Breast epithelium (tissue), 4 donors: ENCODE measurements around the gene SPTB. TPM values are rescaled to one million over a fixed set of nuclear protein-coding genes. Genes with fewer than 3 reads are reported as not detected.

Experiments used
- DNase-seq, 2 donors: peaks; one replicate each; pipeline ENCODE4 v3.0.0-alpha.2; 2019; ENCODE audit warnings: low spot score in 2 of 2
- H3K27ac ChIP-seq, 2 donors: fragments of 200-600 bp; sonication (generic) in 1 of 2; one replicate each; pipeline ENCODE4 v1.5.1; 2016 to 2019; ENCODE audit warnings: mild to moderate bottlenecking in 1 of 2
- H3K27me3 ChIP-seq, 2 donors: fragments of 200-600 bp; sonication (generic) in 1 of 2; one replicate each; pipeline versions ENCODE4 v1.5.1 to v1.6.0; 2017 to 2019; ENCODE audit warnings: control low read depth in 1 of 2, mild to moderate bottlenecking in 1 of 2
- H3K36me3 ChIP-seq: fragments of 200-600 bp; one replicate; pipeline ENCODE4 v1.5.1; 2019
- H3K4me1 ChIP-seq, 2 donors: fragments of 200-600 bp; sonication (generic); one replicate each; pipeline ENCODE4 v1.5.1; 2016 to 2019; ENCODE audit warnings: control low read depth in 1 of 2
- H3K4me3 ChIP-seq, 3 donors: fragments of 200-600 bp; sonication (generic); 1 replicate in 2 of 3; 2 replicates in 1 of 3; pipeline ENCODE4 v1.5.1; 2016 to 2019; ENCODE audit warnings: mild to moderate bottlenecking in 3 of 3, moderate library complexity in 2 of 3
- H3K9me3 ChIP-seq, 2 donors: fragments of 200-600 bp; sonication (generic) in 1 of 2; one replicate each; pipeline ENCODE4 v1.5.1; 2016 to 2019; ENCODE audit warnings: control low read depth in 1 of 2
- CTCF ChIP-seq, 3 donors: fragments of 450-650 bp; IDR thresholded peaks; one replicate each; pipeline ENCODE4 v1.5.1; 2016 to 2017; ENCODE audit warnings: antibody characterized with exemption in 3 of 3, mild to moderate bottlenecking in 3 of 3, moderate library complexity in 3 of 3
- POLR2A ChIP-seq: fragments of 450-650 bp; IDR thresholded peaks from one replicate; pipeline ENCODE4 v1.6.1; 2016; ENCODE audit warnings: antibody characterized with exemption, mild to moderate bottlenecking, moderate library complexity
- POLR2AphosphoS5 ChIP-seq, 3 donors: sonication (generic); formaldehyde crosslinking; IDR thresholded peaks; one replicate each; pipeline ENCODE4 v1.6.1; 2017; ENCODE audit warnings: antibody characterized with exemption in 3 of 3
- intact Hi-C: fragments of 100-400 bp; cut with DNase I; formaldehyde crosslinking; loops from one replicate; pipeline ENCODE4 v1.15.1; 2023; ENCODE audit warnings: low total_unique reads
- total RNA-seq, 3 donors: library from RNA; depleted of rRNA; stranded (reverse); fragments of >200 nt; gene quantifications; one replicate each; pipeline ENCODE4 v1.1.0, GENCODE V29; 2016

The SPTB gene
- total RNA-seq, 3 donors from 2014 or later: 0.88 to 2.6 (median 2.1) TPM

GRCh38 chr14:64725879-64726584 lies 153.7 kb downstream of the SPTB start:
- no peak for DNase-seq
- H3K27ac ChIP-seq: peak overlapping the region; percentile 13 to 40
- intact Hi-C loops: no loop called here

GRCh38 chr14:64725261-64725815 lies 154.4 kb downstream of the SPTB start:
- H3K27ac ChIP-seq: peak overlapping the region in 1 of 2 donors; percentile 40
- peaks cover 0 to 14% of the 10 kb centered on the region in 2 donors for H3K4me1 ChIP-seq
- intact Hi-C loops: no loop called here

More at GRCh38 chr14:64725879-64726584, 153.7 kb downstream of the SPTB start:
- Histone ChIP-seq H3K27me3 (no peaks in the 10 kb centered on the region), H3K4me3 (no peak overlapping the region), H3K9me3 (no peaks in the 10 kb centered on the region), H3K4me1 (peaks cover 0 to 7% of the 10 kb centered on the region in 2 donors), H3K36me3 (no peaks in the 10 kb centered on the region)
- TF ChIP-seq CTCF (IDR thresholded peaks at IDR 0.05) (no peak), POLR2A (no peak), POLR2AphosphoS5 (IDR thresholded peaks at IDR 0.05) (no peak)

GRCh38 chr14:64724578-64724930 lies 155.2 kb downstream of the SPTB start:
- intact Hi-C loops: no loop called here
- H3K4me3 ChIP-seq: no peak overlapping the region
- no peaks in the 10 kb centered on the region for H3K36me3 ChIP-seq
- H3K27me3 ChIP-seq: no peaks in the 10 kb centered on the region
- no peak for TF ChIP-seq CTCF (IDR thresholded peaks at IDR 0.05)
- no peak for TF ChIP-seq POLR2A
- TF ChIP-seq POLR2AphosphoS5 (IDR thresholded peaks at IDR 0.05): no peak
- no peak for DNase-seq
- H3K4me1 ChIP-seq: peaks cover 0 to 14% of the 10 kb centered on the region in 2 donors
- no peaks in the 10 kb centered on the region for H3K9me3 ChIP-seq
- H3K27ac ChIP-seq: peak overlapping the region in 1 of 2 donors; percentile 40

More at GRCh38 chr14:64725261-64725815, 154.4 kb downstream of the SPTB start:
- no peaks in the 10 kb centered on the region for H3K27me3 ChIP-seq
- no peak for DNase-seq
- TF ChIP-seq POLR2AphosphoS5 (IDR thresholded peaks at IDR 0.05) (no peak), POLR2A (no peak), CTCF (IDR thresholded peaks at IDR 0.05) (no peak)
- H3K9me3 ChIP-seq: no peaks in the 10 kb centered on the region
- no peaks in the 10 kb centered on the region for H3K36me3 ChIP-seq
- H3K4me3 ChIP-seq: no peak overlapping the region

GRCh38 chr14:64723691-64724577 lies 155.8 kb downstream of the SPTB start:
- H3K9me3 ChIP-seq: no peaks in the 10 kb centered on the region
- DNase-seq: no peak
- no peak overlapping the region for H3K4me3 ChIP-seq
- no peaks in the 10 kb centered on the region for H3K27me3 ChIP-seq
- peak overlapping the region in 1 of 2 donors; percentile 40 for H3K27ac ChIP-seq
- peaks cover 0 to 14% of the 10 kb centered on the region in 2 donors for H3K4me1 ChIP-seq
- intact Hi-C loops: no loop called here
- no peaks in the 10 kb centered on the region for H3K36me3 ChIP-seq
- TF ChIP-seq POLR2AphosphoS5 (IDR thresholded peaks at IDR 0.05) (no peak), POLR2A (no peak)

- H3K4me1 ChIP-seq: peaks cover 0 to 20% of the 10 kb centered on the region in 2 donors
- H3K4me3 ChIP-seq: no peak overlapping the region
- DNase-seq: no peak
- intact Hi-C loops: no loop called here
- H3K9me3 ChIP-seq: no peaks in the 10 kb centered on the region
- H3K36me3 ChIP-seq: no peaks in the 10 kb centered on the region
- TF ChIP-seq POLR2A: no peak
- no peak for TF ChIP-seq CTCF (IDR thresholded peaks at IDR 0.05)
- TF ChIP-seq POLR2AphosphoS5 (IDR thresholded peaks at IDR 0.05): no peak
- no peaks in the 10 kb centered on the region for H3K27me3 ChIP-seq
- peak overlapping the region; percentile 89 to 93 for H3K27ac ChIP-seq
Measured at GRCh38 chr14:64722842-64723447, 156.8 kb downstream of the SPTB start.
